Esophagus squamous epithelium (tissue), 4 donors: ENCODE results near the gene ZNF296.

Experiments
- POLR2A ChIP-seq, 4 donors: fragments of 450-650 bp; IDR thresholded peaks; one replicate each; pipeline ENCODE4 v1.6.1; 2017; ENCODE audit warnings: antibody characterized with exemption in 4 of 4, mild to moderate bottlenecking in 4 of 4, moderate library complexity in 3 of 4
- TF ChIP-seq, protein P1 (sequence below), 6 experiments: fragments of 450-650 bp in 4 of 6; fragments of 200-600 bp in 2 of 6; sonication (generic) in 2 of 6; IDR thresholded peaks; one replicate each; pipeline ENCODE4 v1.5.1; 2016 to 2019; ENCODE audit warnings: antibody characterized with exemption in 6 of 6, mild to moderate bottlenecking in 4 of 6, moderate library complexity in 4 of 6

DNA sequence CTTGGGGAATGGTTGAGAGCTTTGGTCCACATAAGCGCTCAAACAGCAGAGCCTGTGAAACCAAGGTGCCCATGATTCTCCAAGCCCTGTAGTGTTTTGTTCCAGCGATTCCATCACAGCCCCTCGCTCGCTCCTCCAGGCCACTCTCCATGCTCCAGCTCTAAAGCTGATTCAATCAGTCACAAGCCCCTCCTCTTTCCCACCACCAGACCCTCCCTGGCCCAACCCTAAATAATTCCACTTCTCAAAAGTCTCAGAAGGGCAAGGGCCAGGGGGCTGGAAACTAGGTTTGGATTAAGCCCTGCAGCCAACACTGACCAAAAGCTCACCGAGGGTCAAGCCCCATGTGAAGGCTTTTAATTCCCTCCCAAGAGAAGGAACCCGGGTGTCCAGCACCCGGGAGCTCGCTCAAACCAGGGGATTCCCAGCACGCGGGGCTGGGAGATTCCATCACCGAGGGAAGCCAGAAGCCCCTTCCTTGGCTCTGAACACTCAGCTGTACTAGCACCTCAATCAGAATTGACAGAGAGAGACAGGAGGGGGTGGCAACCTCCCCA lies 1.5 kb downstream of the ZNF296 start:
- TF ChIP-seq, protein P1, sequence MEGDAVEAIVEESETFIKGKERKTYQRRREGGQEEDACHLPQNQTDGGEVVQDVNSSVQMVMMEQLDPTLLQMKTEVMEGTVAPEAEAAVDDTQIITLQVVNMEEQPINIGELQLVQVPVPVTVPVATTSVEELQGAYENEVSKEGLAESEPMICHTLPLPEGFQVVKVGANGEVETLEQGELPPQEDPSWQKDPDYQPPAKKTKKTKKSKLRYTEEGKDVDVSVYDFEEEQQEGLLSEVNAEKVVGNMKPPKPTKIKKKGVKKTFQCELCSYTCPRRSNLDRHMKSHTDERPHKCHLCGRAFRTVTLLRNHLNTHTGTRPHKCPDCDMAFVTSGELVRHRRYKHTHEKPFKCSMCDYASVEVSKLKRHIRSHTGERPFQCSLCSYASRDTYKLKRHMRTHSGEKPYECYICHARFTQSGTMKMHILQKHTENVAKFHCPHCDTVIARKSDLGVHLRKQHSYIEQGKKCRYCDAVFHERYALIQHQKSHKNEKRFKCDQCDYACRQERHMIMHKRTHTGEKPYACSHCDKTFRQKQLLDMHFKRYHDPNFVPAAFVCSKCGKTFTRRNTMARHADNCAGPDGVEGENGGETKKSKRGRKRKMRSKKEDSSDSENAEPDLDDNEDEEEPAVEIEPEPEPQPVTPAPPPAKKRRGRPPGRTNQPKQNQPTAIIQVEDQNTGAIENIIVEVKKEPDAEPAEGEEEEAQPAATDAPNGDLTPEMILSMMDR (IDR thresholded peaks at IDR 0.05) = no peak
- TF ChIP-seq POLR2A (IDR thresholded peaks at IDR 0.05) = no peak
